Neural cell (in vitro differentiated cells): ENCODE results near the gene NEDD9. TPM values are rescaled to one million over a fixed set of nuclear protein-coding genes. Genes with fewer than 3 reads are reported as not detected.

Source experiments
- H2AFZ ChIP-seq: fragments of 200-600, 300-800 bp; sonication (generic), shearing (Covaris generic); 2 replicates; pipeline ENCODE4 v1.6.0; 2014; ENCODE audit warnings: low read depth, mild to moderate bottlenecking, antibody characterized with exemption, low read length, moderate library complexity
- H3F3A ChIP-seq: fragments of 200-600 bp; shearing (Covaris generic); 2 replicates; pipeline ENCODE4 v1.6.1; 2016; ENCODE audit warnings: mild to moderate bottlenecking, moderate library complexity, mixed read lengths, antibody characterized with exemption, low read length; ENCODE audit not compliant: insufficient read depth, poor library complexity, severe bottlenecking
- H3K27ac ChIP-seq: fragments of 200-600, 300-800 bp; sonication (generic), shearing (Covaris generic); 2 replicates; pipeline ENCODE4 v1.5.1; 2014; ENCODE audit warnings: mild to moderate bottlenecking, low read length, moderate library complexity
- H3K27me3 ChIP-seq: fragments of 300-800, 200-600 bp; sonication (generic), shearing (Covaris generic); 2 replicates; pipeline ENCODE4 v1.6.0; 2014; ENCODE audit warnings: mild to moderate bottlenecking, low read depth, low read length, moderate library complexity; ENCODE audit not compliant: insufficient read depth
- H3K36me3 ChIP-seq: fragments of 300-800, 200-600 bp; sonication (generic), shearing (Covaris generic); 2 replicates; pipeline ENCODE4 v1.5.1; 2014; ENCODE audit warnings: mild to moderate bottlenecking, antibody characterized with exemption, low read length, moderate library complexity; ENCODE audit not compliant: insufficient read depth
- H3K4me2 ChIP-seq: fragments of 300-800, 200-600 bp; sonication (generic), shearing (Covaris generic); 2 replicates; pipeline ENCODE4 v1.6.0; 2014; ENCODE audit warnings: mild to moderate bottlenecking, low read length
- H3K4me3 ChIP-seq: fragments of 300-800, 200-600 bp; sonication (generic), shearing (Covaris generic); 2 replicates; pipeline ENCODE4 v1.5.1; 2014; ENCODE audit warnings: mild to moderate bottlenecking, low read length, moderate library complexity
- H3K79me2 ChIP-seq: fragments of 200-600 bp; shearing (Covaris generic); replicated peaks from 2 replicates; pipeline ENCODE4 v1.6.0; 2014; ENCODE audit warnings: mild to moderate bottlenecking, low read length, moderate library complexity; ENCODE audit not compliant: insufficient read depth
- H3K9ac ChIP-seq: fragments of 300-800, 200-600 bp; sonication (generic), shearing (Covaris generic); 2 replicates; pipeline ENCODE4 v1.6.1; 2016; ENCODE audit warnings: mild to moderate bottlenecking, low read length, mixed read lengths
- H3K9me2 ChIP-seq: fragments of 200-600 bp; shearing (Covaris generic); 2 replicates; pipeline ENCODE4 v1.6.1; 2016; ENCODE audit warnings: mild to moderate bottlenecking, low read length, mixed read lengths; ENCODE audit not compliant: insufficient read depth
- H3K9me3 ChIP-seq: fragments of 200-600, 300-800 bp; sonication (generic), shearing (Covaris generic); 2 replicates; pipeline ENCODE4 v1.6.1; 2016; ENCODE audit warnings: mild to moderate bottlenecking, mixed run types, low read length, moderate library complexity, mixed read lengths
- H4K20me1 ChIP-seq: fragments of 200-600 bp; shearing (Covaris generic); 2 replicates; pipeline ENCODE4 v1.6.1; 2016; ENCODE audit warnings: mild to moderate bottlenecking, mixed run types; ENCODE audit not compliant: insufficient read depth
- CTCF ChIP-seq: fragments of 450-650 bp; IDR thresholded peaks from 2 replicates; pipeline ENCODE4 v1.5.1; 2014; ENCODE audit warnings: antibody characterized with exemption, mild to moderate bottlenecking, moderate library complexity; ENCODE audit not compliant: poor library complexity, severe bottlenecking
- EP300 ChIP-seq: fragments of 450-650 bp; conservative IDR thresholded peaks from 2 replicates; pipeline ENCODE4 v1.6.1; 2014; ENCODE audit warnings: antibody characterized with exemption, mild to moderate bottlenecking, moderate library complexity; ENCODE audit not compliant: poor library complexity, severe bottlenecking
- EZH2 ChIP-seq: fragments of 200-600, 300-800 bp; shearing (Covaris generic), sonication (generic); IDR thresholded peaks from 2 replicates; pipeline ENCODE4 v1.6.1; 2014; ENCODE audit warnings: antibody characterized with exemption, low read length, borderline replicate concordance, mild to moderate bottlenecking; ENCODE audit not compliant: insufficient read depth, poor library complexity, severe bottlenecking
- MXI1 ChIP-seq: fragments of 450-650 bp; conservative IDR thresholded peaks from 2 replicates; pipeline ENCODE4 v1.6.1; 2014; ENCODE audit warnings: antibody characterized with exemption, mild to moderate bottlenecking; ENCODE audit not compliant: poor library complexity, severe bottlenecking
- POLR2AphosphoS5 ChIP-seq: IDR thresholded peaks from 2 replicates; pipeline ENCODE4 v1.6.1; 2012
- RAD21 ChIP-seq: fragments of 450-650 bp; conservative IDR thresholded peaks from 2 replicates; pipeline ENCODE4 v1.6.1; 2014; ENCODE audit warnings: antibody characterized with exemption, mild to moderate bottlenecking, moderate library complexity
- REST ChIP-seq: IDR thresholded peaks from 2 replicates; pipeline ENCODE4 v1.6.1; 2012; ENCODE audit warnings: borderline replicate concordance
- SMC3 ChIP-seq: fragments of 450-650 bp; conservative IDR thresholded peaks from 2 replicates; pipeline ENCODE4 v1.6.1; 2014; ENCODE audit warnings: antibody characterized with exemption, mild to moderate bottlenecking, moderate library complexity; ENCODE audit not compliant: poor library complexity
- TAF1 ChIP-seq: IDR thresholded peaks from 2 replicates; pipeline ENCODE4 v1.6.1; 2012; ENCODE audit warnings: low read depth
- polyA plus RNA-seq: library from polyadenylated mRNA; depleted of rRNA; stranded (reverse); fragments of >200 nt; gene quantifications from 2 replicates; pipeline ENCODE4 v1.2.3, GENCODE V29; 2014

The NEDD9 gene
- polyA plus RNA-seq, 1 donor from 2014 or later, result 0.11 TPM

GRCh38 chr6:11224966-11225463, 7.5 kb downstream of the NEDD9 start:
- Histone ChIP-seq H3K79me2 (peaks cover 9% of the 10 kb centered on the region), H3F3A (no peaks in the 10 kb centered on the region), H3K9ac (no peak overlapping the region), H3K27me3 (no peaks in the 10 kb centered on the region), H4K20me1 (no peaks in the 10 kb centered on the region), H3K9me3 (no peaks in the 10 kb centered on the region), H3K36me3 (no peaks in the 10 kb centered on the region), H3K4me3 (no peak overlapping the region), H3K9me2 (no peaks in the 10 kb centered on the region), H2AFZ (no peak overlapping the region), H3K27ac (no peak overlapping the region), H3K4me2 (no peak overlapping the region)
- TF ChIP-seq POLR2AphosphoS5, result no peak
- TF ChIP-seq EP300, result no peak
- TF ChIP-seq EZH2, result no peak
- TF ChIP-seq REST, result no peak
- TF ChIP-seq TAF1, result no peak
- no peak for TF ChIP-seq CTCF
- TF ChIP-seq SMC3, result no peak
- TF ChIP-seq MXI1, result no peak
- no peak for TF ChIP-seq RAD21

- Histone ChIP-seq H3K79me2 (peaks cover 3% of the 10 kb centered on the region), H3K27me3 (no peaks in the 10 kb centered on the region), H3K9me3 (no peaks in the 10 kb centered on the region), H3K9ac (no peak overlapping the region), H3K4me3 (no peak overlapping the region), H3K36me3 (no peaks in the 10 kb centered on the region), H4K20me1 (no peaks in the 10 kb centered on the region), H3K27ac (no peak overlapping the region), H3K9me2 (no peaks in the 10 kb centered on the region), H2AFZ (no peak overlapping the region), H3K4me2 (no peak overlapping the region), H3F3A (no peaks in the 10 kb centered on the region)
- TF ChIP-seq SMC3 (no peak), EP300 (no peak), EZH2 (no peak)
Observed at GRCh38 chr6:11224252-11224965, 8.1 kb downstream of the NEDD9 start.
